Ishikawa (cell line): ENCODE results near the gene KRTAP10-11.

Source experiments
- CEBPB ChIP-seq: IDR thresholded peaks from 2 replicates; pipeline ENCODE4 v1.6.1; 2012
- CREB1 ChIP-seq: IDR thresholded peaks from 2 replicates; pipeline ENCODE4 v1.6.1; 2012; ENCODE audit warnings: low read depth
- EGR1 ChIP-seq: IDR thresholded peaks from 2 replicates; pipeline ENCODE4 v1.6.1; 2012
- EP300 ChIP-seq: IDR thresholded peaks from 2 replicates; pipeline ENCODE4 v1.6.1; 2012; ENCODE audit warnings: borderline replicate concordance
- FOXM1 ChIP-seq: IDR thresholded peaks from 2 replicates; pipeline ENCODE4 v1.6.1; 2012; ENCODE audit warnings: low read depth, borderline replicate concordance
- NFIC ChIP-seq: IDR thresholded peaks from 2 replicates; pipeline ENCODE4 v1.6.1; 2012
- RAD21 ChIP-seq: IDR thresholded peaks from 2 replicates; pipeline ENCODE4 v1.6.1; 2012; ENCODE audit warnings: low read depth
- TAF1 ChIP-seq: IDR thresholded peaks from 2 replicates; pipeline ENCODE4 v1.6.1; 2012; ENCODE audit warnings: low read depth, mild to moderate bottlenecking
- TCF12 ChIP-seq: IDR thresholded peaks from 2 replicates; pipeline ENCODE4 v1.6.1; 2012; ENCODE audit warnings: low read depth
- TEAD4 ChIP-seq: IDR thresholded peaks from 2 replicates; pipeline ENCODE4 v1.6.1; 2012
- YY1 ChIP-seq: IDR thresholded peaks from 2 replicates; pipeline ENCODE4 v1.6.1; 2012; ENCODE audit warnings: low read depth
- ZBTB7A ChIP-seq: IDR thresholded peaks from 2 replicates; pipeline ENCODE4 v1.6.1; 2012; ENCODE audit warnings: low read depth
- TF ChIP-seq, protein P1 (sequence below): IDR thresholded peaks from 2 replicates; pipeline ENCODE4 v1.6.1; 2012
- TF ChIP-seq, protein P2 (sequence below): IDR thresholded peaks from 2 replicates; pipeline ENCODE4 v1.6.1; 2012
- TF ChIP-seq, protein P3 (sequence below): IDR thresholded peaks from 2 replicates; pipeline ENCODE4 v1.6.1; 2012; ENCODE audit warnings: low read depth, mild to moderate bottlenecking

KRTAP10-11 gene

DNA sequence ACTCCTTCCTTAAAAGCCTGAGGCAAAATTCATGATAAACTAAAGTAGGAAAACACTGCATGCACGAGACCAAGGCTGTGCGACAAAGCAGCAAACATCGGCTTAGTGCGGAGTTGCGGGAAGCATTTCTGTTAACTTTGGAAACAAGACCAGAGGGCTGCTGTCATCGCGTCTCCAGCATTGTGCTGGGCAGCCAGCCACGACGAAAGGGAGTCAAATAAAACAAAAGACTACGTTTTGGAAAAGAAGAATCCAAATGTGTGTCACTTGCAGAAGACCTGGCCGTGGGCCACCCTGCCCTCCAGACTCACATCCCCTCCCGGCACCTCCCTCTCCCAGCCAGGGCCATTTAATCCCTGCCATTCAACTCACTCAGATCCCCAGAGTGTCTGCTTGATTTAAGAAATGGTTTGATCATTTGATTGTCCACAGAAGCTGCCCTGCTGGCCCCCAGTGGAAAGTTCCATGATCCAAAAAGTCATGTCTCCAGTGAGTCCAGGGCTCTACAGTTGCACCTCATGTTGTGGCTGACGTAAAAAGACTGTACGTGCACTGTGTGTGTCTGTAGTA is 2.4 kb upstream of the KRTAP10-11 start:
- TF ChIP-seq TEAD4 (no peak), ZBTB7A (no peak), TAF1 (no peak), CREB1 (no peak), FOXM1 (no peak), EGR1 (no peak), CEBPB (no peak), NFIC (no peak), RAD21 (no peak)
- TF ChIP-seq, protein P1, sequence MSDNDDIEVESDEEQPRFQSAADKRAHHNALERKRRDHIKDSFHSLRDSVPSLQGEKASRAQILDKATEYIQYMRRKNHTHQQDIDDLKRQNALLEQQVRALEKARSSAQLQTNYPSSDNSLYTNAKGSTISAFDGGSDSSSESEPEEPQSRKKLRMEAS = no peak
- TF ChIP-seq, protein P2, sequence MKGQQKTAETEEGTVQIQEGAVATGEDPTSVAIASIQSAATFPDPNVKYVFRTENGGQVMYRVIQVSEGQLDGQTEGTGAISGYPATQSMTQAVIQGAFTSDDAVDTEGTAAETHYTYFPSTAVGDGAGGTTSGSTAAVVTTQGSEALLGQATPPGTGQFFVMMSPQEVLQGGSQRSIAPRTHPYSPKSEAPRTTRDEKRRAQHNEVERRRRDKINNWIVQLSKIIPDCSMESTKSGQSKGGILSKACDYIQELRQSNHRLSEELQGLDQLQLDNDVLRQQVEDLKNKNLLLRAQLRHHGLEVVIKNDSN = no peak

- TF ChIP-seq TCF12 = no peak
- no peak for TF ChIP-seq ZBTB7A
- no peak for TF ChIP-seq CREB1
- TF ChIP-seq FOXM1 = no peak
- TF ChIP-seq YY1 = no peak
- no peak for TF ChIP-seq CEBPB
- TF ChIP-seq, protein P1 = no peak
- TF ChIP-seq, protein P3, sequence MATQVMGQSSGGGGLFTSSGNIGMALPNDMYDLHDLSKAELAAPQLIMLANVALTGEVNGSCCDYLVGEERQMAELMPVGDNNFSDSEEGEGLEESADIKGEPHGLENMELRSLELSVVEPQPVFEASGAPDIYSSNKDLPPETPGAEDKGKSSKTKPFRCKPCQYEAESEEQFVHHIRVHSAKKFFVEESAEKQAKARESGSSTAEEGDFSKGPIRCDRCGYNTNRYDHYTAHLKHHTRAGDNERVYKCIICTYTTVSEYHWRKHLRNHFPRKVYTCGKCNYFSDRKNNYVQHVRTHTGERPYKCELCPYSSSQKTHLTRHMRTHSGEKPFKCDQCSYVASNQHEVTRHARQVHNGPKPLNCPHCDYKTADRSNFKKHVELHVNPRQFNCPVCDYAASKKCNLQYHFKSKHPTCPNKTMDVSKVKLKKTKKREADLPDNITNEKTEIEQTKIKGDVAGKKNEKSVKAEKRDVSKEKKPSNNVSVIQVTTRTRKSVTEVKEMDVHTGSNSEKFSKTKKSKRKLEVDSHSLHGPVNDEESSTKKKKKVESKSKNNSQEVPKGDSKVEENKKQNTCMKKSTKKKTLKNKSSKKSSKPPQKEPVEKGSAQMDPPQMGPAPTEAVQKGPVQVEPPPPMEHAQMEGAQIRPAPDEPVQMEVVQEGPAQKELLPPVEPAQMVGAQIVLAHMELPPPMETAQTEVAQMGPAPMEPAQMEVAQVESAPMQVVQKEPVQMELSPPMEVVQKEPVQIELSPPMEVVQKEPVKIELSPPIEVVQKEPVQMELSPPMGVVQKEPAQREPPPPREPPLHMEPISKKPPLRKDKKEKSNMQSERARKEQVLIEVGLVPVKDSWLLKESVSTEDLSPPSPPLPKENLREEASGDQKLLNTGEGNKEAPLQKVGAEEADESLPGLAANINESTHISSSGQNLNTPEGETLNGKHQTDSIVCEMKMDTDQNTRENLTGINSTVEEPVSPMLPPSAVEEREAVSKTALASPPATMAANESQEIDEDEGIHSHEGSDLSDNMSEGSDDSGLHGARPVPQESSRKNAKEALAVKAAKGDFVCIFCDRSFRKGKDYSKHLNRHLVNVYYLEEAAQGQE = no peak
- TF ChIP-seq, protein P2 = no peak
- no peak for TF ChIP-seq EGR1
- TF ChIP-seq TEAD4 = no peak
- TF ChIP-seq NFIC = no peak
- TF ChIP-seq EP300 = no peak
- TF ChIP-seq RAD21 = no peak
These were observed 1.3 kb upstream of the KRTAP10-11 start for GRCh38 chr21:44644878-44645277.

GRCh38 chr21:44647222-44647552 is 973 bp downstream of the KRTAP10-11 start:
- no peak for TF ChIP-seq FOXM1
- no peak for TF ChIP-seq CREB1
- no peak for TF ChIP-seq TCF12
- TF ChIP-seq, protein P2 = no peak
- TF ChIP-seq TEAD4 = no peak
- no peak for TF ChIP-seq TAF1
- TF ChIP-seq, protein P3 = no peak
- TF ChIP-seq RAD21 = no peak
- no peak for TF ChIP-seq ZBTB7A

GRCh38 chr21:44648557-44649311 is 2.5 kb downstream of the KRTAP10-11 start:
- no peak for TF ChIP-seq CREB1
- TF ChIP-seq, protein P2 = no peak
- TF ChIP-seq ZBTB7A = no peak
- no peak for TF ChIP-seq NFIC
- TF ChIP-seq, protein P1 = no peak
- no peak for TF ChIP-seq TAF1
- TF ChIP-seq TEAD4 = no peak
- no peak for TF ChIP-seq EP300
- no peak for TF ChIP-seq TCF12
- TF ChIP-seq, protein P3 = no peak
- no peak for TF ChIP-seq CEBPB
- no peak for TF ChIP-seq RAD21
- no peak for TF ChIP-seq YY1
- TF ChIP-seq EGR1 = no peak
- TF ChIP-seq FOXM1 = no peak
